Measurements from ENCODE around the gene SMG9.

The SMG9 gene

DNA sequence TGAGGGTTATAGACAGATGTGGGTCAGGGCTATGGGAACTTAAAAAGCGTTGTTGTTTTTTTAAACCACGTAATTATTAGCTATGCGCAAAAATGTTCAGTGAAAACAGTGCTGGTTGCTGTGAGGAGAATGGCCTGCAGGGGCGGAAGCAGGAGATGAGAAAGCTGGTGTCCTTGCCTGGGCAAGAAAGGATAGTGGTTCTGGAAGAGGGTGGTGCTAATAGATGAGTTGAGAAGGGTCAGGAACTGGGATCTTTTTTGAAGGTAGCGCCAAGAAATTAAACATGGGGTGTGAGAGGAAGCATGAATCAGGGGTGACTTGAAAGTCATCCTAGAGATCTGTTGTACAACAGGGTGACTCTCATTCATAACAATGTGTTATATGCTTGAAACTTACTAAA, 4.8 kb upstream of the SMG9 start:
- no peak for DNase-seq (ENCODE audit: low read depth in 4 of 4, low spot score in 1 of 4)

DNA sequence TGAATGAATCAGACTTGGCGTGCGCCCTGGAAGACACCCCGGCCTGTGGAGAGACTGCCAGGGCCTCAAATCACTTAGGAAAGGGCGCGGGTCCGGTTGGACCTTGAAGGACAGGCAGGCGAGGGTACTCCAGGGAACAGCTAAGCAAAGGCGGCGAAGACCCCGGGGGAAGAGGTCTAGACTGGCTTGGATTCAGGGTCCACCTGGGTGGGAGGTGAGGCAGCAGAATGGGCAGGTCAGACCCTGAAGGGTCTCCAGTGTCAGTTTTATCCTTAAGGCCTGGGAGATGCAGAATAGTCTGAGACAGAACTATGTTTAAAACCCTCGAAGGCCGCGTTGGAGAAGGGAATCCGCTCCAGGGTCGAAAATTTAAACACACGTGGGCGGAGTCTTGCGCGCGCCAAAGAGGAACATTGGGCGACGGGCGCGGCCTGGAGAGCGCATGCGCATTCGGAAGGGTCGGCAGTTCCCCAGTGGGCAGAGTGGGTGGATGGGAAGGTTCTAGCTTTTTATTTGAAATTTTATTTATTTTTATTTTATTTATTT, 567 bp upstream of the SMG9 start:
- DNase-seq (ENCODE audit: low read depth in 4 of 4, low spot score in 1 of 4): peak; percentile 55 to 74 (median 66)

DNA sequence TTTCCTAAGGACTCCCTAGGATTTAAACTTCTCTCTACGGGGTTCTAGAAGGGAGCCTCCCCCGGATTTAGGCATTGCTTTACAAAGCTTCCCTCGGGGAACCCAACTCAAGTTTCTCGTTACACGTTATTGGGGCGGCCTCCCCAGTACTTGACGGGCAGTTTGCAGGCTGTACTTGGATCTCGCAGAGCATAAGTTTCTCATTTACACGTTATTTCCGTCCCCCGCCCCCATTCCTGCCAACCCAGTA, 584 bp downstream of the SMG9 start:
- no peak for DNase-seq (ENCODE audit: low read depth in 4 of 4, low spot score in 1 of 4)

DNA sequence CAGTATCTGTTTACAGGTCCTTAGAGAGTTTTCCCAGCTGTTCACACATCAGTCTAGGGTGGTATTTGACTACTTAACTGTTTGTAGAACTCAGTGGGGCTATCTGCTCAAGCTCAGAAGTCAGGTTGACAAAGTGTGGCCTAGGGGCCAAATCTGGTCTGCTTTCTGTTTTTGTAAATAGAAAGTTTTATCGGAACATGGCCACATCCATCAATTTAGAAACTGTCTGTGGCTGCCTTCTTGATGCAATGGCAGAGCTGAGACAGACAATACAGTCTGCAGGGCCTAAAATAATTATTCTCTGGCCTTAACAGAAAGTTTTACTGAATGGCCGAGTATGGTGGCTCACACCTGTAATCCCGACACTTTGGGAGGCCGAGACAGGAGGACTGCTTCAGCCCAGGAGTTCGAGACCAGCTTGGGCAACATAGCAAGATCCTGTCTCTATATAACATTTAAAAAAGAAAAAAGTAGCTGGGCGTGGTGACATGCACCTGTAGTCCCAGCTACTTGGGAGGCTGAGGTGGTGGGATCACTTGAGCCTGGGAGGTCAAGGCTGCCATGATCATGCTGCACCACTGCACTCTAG, 2.4 kb downstream of the SMG9 start:
- DNase-seq (ENCODE audit: low read depth in 4 of 4, low spot score in 1 of 4): no peak

DNA sequence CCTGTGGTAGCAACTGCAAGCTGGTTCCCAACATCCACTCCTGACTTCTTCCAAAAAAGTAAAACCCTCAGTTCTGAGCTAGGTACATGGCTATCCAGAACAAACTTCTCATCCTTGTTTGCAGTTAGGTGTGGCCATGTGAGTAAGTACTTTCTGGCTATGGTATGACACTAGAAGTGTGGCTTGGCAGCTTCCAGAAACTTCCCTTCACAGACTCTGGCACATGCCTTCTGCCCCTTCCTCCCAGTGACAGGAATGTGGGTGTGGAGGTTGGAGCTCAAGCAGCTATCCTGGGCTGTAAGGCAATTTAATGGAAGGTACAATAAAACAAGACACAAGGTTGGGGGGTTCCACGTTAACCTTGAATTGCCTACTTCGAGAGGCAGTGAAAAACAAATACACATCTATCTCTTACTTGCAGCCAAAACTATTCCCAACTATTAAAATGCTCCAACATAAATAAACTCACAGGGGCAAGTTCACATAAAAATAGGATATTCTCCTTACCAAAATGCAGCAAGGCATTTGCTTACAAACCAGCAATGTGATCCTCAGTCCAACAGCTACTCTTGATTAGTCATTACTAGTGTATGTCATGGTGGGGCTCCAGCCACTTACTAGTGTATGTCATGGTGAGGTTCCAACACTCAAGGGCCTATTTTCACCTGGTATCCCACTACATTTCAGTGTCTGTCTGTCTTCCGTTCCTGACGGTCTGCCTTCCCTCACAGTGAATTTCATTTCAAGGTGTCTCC, 3.1 kb downstream of the SMG9 start:
- DNase-seq (ENCODE audit: low read depth in 4 of 4, low spot score in 1 of 4): no peak

DNA sequence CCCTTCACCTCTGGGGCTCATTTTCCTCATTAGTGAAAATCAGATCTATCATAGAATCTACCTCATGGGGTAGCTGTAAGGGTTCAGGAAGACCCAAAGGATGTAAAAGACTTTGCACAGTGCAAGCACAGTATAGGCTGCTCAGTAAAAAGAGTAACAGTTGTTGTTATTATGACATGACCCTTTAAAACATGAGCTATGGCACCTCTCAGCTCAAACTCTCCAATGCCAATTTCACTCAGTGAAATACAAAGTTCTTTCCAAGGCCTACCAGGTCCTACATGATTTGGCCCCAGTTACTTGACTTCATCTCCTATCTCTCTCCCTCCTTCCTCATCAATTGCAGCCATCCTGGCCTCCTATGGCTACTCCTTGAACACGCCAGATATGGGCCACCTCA, 4.9 kb downstream of the SMG9 start:
- DNase-seq (ENCODE audit: low read depth in 4 of 4, low spot score in 1 of 4): no peak

DNA sequence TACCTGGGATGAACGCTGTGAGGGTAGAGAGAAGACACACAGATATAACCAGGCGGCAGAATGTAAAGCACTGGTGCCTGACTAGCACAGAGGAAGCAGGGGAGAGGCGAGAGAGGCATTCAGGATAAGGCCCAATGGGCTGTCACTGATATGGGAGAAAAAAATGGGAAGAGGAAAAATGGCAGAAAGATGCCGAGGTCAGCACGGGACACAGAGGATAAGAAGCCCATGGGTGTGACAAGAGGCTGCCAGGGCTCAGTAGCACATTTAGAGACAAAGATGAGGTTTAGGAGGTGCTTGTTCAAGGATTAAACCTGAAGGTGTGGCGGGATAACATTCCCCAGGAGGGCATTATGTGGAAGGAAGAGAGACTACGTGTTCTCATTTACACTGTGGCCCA, 5.6 kb downstream of the SMG9 start:
- no peak for DNase-seq (ENCODE audit: low read depth in 4 of 4, low spot score in 1 of 4)

DNA sequence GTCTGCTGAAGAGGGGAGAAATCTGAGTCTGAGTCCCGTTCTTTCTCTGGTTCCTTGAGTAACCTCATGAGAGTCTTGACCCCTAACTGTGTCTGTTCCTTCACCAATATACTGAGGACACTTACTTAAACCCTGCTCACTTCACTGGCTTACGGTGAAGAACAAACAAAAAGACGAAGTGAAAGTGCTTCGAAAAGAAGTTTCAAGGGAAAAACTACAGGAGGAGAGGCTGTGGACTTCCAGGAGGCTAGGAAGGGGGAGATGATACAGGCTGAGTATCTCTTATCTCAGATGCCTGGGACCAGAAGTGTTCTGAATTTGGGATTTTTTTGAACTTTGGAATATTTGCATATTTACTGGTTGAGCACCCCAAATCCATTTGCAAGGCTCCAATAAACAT, 6.1 kb downstream of the SMG9 start:
- DNase-seq (ENCODE audit: low read depth in 4 of 4, low spot score in 1 of 4): no peak

DNA sequence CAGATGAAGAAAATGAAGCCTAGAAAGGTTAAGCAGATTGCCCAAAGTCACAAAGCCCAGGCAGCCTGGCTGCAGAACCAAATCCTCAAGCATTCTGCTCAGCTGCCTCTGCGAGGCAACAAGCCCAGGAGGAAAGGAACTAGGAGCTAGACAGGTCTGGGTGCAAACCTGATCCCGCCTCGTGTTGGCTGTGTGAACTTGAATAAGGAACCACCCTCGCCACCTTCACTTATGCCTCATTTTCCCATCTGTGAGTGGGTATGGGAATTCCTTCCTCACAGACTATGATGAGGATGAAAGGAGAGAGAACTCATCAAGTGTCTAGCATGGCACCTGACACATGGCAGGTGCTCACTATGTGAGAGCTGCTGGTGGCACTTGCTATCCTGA, 6.6 kb downstream of the SMG9 start:
- DNase-seq (ENCODE audit: low read depth in 4 of 4, low spot score in 1 of 4): no peak

DNA sequence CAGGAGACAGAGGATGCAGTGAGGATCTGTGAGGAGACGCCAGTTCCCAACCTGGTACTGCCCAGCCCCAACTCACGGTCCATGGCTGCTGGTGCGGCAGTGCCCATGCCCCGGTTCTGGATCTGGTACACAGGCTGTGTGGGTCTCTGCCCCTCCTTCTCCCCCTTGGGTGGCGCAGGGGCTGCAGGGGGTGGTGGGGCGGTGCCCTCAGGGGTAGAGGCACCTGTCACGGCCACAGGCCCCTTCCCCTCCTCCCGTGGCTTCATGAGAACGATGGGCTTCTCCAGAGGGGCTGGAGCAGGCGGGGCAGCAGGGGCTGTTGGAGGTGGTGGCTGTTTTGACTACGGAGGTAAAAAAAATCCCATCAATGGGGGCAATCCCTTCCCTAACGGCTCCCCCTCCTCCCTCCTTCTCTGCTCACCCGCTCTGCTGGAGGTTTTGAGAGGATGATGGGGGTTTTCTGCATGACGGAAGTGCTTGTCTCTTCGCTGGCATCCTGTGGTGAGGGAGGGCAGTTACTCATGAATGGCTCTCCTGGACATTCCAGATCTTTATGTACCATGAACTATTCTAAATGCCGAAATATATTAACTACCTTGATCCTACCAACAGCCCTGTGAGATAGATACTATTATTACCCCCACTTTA, 7.1 kb downstream of the SMG9 start:
- no peak for DNase-seq (ENCODE audit: low read depth in 4 of 4, low spot score in 1 of 4)

DNA sequence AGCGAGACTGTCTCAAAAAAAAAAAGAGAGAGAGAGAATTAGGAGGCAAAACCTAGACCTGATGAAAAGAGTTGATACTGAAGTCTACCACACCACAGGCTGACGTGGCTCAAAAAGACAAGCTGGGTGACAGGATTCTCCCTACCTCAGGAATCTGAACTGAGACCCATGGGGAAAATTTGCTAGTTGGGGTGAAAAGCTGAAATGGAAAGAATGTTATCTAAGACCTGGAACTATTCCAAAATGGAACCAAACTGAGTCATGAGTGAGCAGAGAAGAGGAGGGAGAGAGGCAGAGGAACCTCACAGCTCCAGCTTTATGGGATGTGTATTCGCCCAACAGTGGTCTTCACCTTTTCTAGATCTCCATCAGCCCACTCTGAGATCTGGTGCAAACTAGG, 11.7 kb downstream of the SMG9 start:
- DNase-seq (ENCODE audit: low read depth in 4 of 4, low spot score in 1 of 4): no peak

DNA sequence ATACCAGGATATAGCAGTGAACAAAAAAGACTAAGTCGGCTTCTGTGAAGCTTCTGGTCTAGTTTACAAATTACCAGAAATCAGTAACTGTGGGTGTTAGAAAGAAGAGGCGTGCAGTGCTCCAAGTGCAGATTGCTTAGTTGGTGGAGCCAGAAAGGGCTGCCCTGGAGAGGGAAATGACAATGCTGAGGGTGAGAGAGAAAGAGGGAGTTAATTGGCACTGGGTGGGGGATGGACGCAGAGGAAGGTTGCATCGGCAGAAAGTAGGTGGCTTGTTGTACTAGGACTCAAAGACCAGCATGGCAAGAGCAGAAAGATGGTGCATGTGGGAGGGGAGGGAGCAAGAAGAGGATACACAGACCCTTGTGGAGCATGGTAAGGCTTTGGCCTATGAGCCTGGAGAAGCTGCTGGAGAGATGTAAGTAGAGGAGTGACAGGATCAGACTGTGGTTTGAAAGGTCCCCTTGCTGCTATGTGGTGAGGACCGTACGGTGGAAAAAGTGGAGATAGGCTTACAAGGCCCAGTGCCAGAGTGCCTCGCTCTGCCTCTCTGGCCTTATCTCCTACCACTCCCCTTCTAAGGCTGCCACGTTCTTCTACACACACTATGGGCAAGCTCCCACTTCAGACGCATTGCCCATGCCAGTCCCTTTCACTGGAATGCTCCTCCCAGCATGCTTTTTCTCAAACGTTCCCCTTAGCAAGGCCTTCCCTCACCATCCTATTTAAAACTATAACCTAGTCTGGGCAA, 13.5 kb downstream of the SMG9 start:
- DNase-seq (ENCODE audit: low read depth in 4 of 4, low spot score in 1 of 4): no peak

DNA sequence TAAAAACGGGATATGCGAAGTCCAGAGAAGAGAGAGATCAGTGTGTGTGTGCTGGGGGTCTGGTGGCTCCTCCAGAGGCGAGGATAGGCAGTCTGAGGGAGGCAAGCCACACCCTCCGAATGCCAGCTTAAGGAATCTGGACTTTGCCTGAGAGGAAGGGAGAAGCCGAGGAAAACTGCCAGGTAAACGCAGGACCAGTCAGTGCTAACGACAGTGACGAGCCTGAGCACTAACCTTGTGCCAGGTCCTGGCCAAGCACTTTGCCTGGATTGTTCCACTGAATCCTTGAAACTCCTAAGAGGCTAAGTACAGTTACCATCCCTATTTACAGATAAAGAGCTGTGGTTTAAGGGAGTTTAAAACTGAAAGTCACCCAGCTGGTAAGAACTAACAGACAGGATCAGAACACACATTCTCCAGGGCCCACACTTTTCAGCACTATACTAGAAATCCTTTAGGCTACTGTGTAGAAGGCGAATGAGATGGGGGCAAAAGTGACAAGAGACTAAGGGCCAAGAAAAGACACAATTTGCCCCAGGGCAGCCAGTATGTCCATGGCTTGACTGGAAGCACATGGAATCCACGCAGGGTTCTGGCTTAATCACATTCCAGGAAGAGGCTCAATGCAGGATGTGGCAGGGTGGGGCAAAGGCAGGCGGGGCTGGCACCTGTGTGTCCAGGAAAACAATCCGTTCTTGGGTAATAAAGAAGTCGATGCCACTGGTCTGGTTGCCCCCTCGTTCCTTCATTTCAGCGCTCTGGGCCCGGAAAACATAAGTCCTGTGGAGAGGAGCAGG, 15.1 kb downstream of the SMG9 start:
- DNase-seq (ENCODE audit: low read depth in 4 of 4, low spot score in 1 of 4): no peak

DNA sequence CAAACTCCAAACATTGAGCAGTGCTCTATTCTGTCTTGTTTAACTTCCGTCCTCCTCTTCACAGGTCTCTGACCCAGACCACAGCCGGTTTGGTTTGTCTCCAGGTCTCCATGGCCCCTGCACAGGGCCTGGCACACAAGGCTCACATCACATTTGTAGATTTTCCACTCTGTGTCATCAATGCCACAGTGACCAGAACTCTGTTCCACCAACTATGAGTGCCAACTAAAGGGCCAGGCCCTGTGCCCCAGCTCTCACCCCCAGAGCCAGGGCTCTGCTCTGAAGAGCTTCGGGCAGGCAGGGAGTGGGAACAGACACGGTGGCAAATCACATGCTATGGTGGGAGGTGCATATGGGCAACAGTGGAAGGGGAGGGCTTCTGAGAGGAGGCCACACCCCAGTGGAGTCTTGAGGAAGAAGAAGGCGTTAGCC, 16.0 kb downstream of the SMG9 start:
- no peak for DNase-seq (ENCODE audit: low read depth in 4 of 4, low spot score in 1 of 4)

DNA sequence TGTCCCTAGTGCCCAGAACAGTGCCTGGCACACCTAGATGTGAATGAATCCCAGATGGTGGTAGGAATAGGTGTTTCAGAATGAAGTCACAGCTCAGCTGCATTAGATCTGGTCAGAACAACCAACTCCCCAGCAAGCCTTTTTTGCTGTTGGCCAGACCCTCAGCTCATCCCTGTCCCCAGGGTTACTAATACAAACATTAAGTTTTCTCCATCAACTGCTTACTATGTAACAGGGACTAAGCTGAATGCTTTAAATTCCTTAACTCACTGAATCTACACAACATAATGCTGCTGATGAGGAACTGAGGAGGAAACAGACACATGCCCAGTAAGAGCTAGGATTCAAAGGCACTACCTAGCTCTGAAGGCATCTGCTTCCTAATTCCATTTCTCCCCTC, 18.8 kb downstream of the SMG9 start:
- no peak for DNase-seq (ENCODE audit: low read depth in 4 of 4, low spot score in 1 of 4)

DNA sequence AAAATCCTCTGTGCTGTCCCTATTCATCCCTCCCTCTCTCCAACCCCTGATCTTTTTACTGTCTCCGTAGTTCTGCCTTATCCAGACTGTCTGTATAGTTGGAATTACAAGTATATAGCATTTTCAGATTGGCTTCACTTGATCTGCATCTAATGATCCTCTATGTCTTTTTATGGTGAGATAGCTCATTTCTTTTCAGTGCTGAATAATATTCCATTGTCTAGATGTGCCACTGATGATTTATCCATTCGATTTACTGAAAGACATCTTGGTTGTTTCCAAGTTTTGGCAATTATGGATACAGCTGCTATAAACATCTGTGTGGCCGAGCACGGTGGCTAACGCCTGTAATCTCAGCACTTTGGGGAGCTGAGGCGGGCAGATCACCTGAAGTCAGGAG, 19.7 kb downstream of the SMG9 start:
- no peak for DNase-seq (ENCODE audit: low read depth in 4 of 4, low spot score in 1 of 4)

DNA sequence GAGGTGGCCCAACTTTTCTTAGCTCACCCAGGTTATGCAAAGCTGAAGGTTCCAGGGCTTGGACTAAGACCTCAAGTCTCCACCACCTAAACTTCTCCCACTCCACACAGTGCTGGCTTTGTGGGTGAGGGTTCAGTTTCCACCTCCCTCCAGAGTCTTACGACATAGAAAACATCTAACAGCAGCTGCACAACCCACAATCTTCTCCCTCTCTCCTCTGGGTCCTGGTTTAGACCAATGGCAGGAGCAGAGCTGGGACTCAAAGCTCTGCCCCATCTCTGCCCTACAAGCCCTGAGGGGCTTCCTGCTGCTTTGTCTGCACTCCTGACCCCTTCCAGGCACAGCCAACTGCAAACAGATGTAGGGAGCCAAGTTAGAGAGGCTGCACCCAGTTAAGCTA, 22.9 kb downstream of the SMG9 start:
- DNase-seq (ENCODE audit: low read depth in 4 of 4, low spot score in 1 of 4): no peak

DNA sequence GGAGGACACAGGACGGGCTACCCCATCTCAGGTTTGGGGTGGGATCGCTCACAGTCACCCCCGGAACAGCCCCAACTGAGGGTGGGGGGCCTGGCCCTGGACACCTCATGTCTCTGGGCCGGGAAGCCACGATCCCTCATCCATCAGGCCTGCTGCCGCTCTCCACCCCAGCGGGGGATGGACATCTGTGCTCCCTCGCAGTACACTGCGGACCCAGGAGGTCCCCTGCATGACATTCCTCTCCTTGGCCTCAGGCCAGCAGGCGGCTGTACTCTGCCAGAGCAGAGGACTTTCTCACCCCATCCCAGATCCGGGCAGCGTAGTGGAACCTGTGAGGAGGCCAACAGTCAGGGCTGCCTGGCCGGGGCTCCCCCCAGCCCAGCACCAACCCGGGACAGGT, 23.4 kb downstream of the SMG9 start:
- no peak for DNase-seq (ENCODE audit: low read depth in 4 of 4, low spot score in 1 of 4)

DNA sequence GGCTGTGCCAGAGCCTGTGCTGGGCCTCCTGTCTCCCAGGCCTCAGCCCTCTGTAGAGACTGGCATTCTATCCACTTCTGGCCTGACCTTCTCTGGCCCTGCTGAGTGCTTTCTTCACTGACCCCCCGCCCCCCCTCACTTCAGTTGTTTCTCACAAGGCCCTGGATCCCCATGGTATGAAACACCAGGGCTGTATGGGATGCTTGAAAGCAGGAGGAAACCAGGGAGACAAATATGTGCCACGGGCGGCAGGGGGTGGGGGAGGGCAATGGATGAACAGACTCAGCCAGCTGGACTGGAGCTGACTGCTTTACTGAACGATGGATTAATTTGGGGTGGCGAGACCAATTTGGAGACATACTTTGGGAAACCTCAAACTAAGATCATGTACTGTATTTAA, 24.8 kb downstream of the SMG9 start:
- no peak for DNase-seq (ENCODE audit: low read depth in 4 of 4, low spot score in 1 of 4)

DNA sequence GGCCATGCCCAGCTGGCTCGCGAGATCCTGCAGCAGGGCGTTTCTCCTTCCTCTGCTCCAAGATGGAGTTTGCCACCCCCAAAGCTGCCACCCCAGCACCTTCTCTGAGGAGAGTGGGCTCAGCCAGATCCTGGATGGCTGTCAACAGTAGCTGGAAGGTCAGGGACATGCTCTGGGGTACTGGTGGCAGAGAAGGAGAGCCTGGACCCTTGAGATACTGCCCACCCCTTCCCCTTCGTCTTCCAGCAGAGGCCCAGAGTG, 27.2 kb downstream of the SMG9 start:
- DNase-seq (ENCODE audit: low read depth in 4 of 4, low spot score in 1 of 4): no peak

DNA sequence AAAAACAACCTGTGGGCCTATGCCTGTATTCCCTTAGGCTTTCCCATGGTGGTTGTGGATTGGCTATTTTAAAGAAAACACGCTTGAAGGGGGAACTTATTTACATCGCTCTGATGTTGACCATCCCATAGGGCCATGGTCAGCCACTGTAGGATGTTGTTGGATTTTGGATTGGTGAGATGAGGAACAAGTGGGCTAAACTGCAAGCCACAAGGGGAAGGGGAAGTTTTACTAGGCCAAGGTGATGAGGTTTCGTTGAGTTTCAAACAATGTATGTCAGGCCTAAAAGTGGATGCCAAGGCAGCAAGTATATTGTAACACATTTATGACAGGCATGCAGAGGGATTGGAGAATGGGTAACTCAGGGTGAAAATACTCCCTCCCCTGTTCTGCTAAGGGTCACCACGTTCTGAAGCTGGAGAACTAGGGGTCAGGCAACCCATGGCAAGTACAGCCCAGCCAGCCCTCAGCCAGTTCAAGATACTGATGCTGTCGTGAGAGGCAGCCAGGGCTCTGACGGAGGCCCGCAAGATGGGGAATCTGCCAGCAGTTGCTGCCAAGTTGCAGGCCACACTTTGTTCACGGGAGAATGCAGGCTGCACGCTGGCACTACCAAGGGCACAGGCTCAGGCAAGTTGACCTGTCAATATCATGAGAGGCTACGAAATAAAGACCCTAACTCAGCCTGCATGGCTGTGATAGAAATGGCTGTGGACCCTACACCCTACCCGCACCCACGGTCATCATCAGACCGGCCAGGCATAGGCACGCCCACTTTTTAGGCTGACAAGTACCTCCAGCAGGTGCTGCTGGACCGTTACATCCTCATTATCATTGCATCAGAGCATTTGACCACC, 27.8 kb downstream of the SMG9 start:
- DNase-seq (ENCODE audit: low read depth in 4 of 4, low spot score in 1 of 4): no peak

Data from stimulated activated CD4-positive, alpha-beta T cell treated with anti-CD3 and anti-CD28 coated beads, Interleukin-1b, Interleukin-23, amount 100 ng/mL, for 24 hours (primary cell).